OCI-LY3 (cell line): ENCODE measurements around the gene IGF2.

Experiments
- H2AFZ ChIP-seq: fragments of 200-600, 300-600 bp; shearing (Covaris generic); 2 replicates; pipeline ENCODE4 v1.6.0; 2014; ENCODE audit warnings: antibody characterized with exemption, low read depth, low read length
- H3K27ac ChIP-seq: fragments of 200-600, 300-600 bp; sonication (generic); 2 replicates; pipeline ENCODE4 v1.5.1; 2014; ENCODE audit warnings: mild to moderate bottlenecking, low read length, moderate library complexity, mixed read lengths
- H3K27me3 ChIP-seq: fragments of 200-600, 300-600 bp; sonication (generic); 2 replicates; pipeline ENCODE4 v1.6.1; 2014; ENCODE audit warnings: low read depth, low read length, mixed read lengths
- H3K36me3 ChIP-seq: fragments of 200-600, 300-600 bp; sonication (generic); replicated peaks from 2 replicates; pipeline ENCODE3; 2014; ENCODE audit warnings: low read depth, low read length, mixed read lengths
- H3K4me1 ChIP-seq: fragments of 300-600, 200-600 bp; sonication (generic); 2 replicates; pipeline ENCODE4 v1.6.1; 2014; ENCODE audit warnings: low read length, mixed read lengths
- H3K4me2 ChIP-seq: fragments of 200-600, 300-600 bp; sonication (generic); 2 replicates; pipeline ENCODE4 v1.6.1; 2014; ENCODE audit warnings: low read length, mixed read lengths
- H3K4me3 ChIP-seq: fragments of 300-600, 200-600 bp; sonication (generic); 2 replicates; pipeline ENCODE4 v1.5.1; 2014; ENCODE audit warnings: antibody characterized with exemption, mild to moderate bottlenecking, low read length, moderate library complexity
- H3K79me2 ChIP-seq: fragments of 300-600, 200-600 bp; shearing (Covaris generic); 2 replicates; pipeline ENCODE4 v1.6.1; 2014; ENCODE audit warnings: mild to moderate bottlenecking, low read length, mixed read lengths
- H3K9ac ChIP-seq: fragments of 300-600, 200-600 bp; shearing (Covaris generic); 2 replicates; pipeline ENCODE4 v1.6.0; 2014; ENCODE audit warnings: mild to moderate bottlenecking, low read length, moderate library complexity
- H3K9me3 ChIP-seq: fragments of 200-600, 300-600 bp; shearing (Covaris generic); 2 replicates; pipeline ENCODE4 v1.6.1; 2014; ENCODE audit warnings: low read length, mixed read lengths; ENCODE audit not compliant: insufficient read depth
- H4K20me1 ChIP-seq: fragments of 200-600, 300-600 bp; sonication (generic); 2 replicates; pipeline ENCODE4 v1.6.1; 2016; ENCODE audit warnings: low read length, mixed read lengths; ENCODE audit not compliant: insufficient read depth
- EZH2phosphoT487 ChIP-seq: fragments of 200-600 bp; shearing (Covaris generic); IDR thresholded peaks from 2 replicates; pipeline ENCODE4 v1.6.1; 2018; ENCODE audit warnings: antibody characterized with exemption, mixed run types, low read depth
- TF ChIP-seq, protein P1 (sequence below): fragments of 200-600, 300-600 bp; sonication (generic); IDR thresholded peaks from 2 replicates; pipeline ENCODE4 v1.5.1; 2014; ENCODE audit warnings: antibody characterized with exemption, low read length, low read depth

IGF2 gene

DNA sequence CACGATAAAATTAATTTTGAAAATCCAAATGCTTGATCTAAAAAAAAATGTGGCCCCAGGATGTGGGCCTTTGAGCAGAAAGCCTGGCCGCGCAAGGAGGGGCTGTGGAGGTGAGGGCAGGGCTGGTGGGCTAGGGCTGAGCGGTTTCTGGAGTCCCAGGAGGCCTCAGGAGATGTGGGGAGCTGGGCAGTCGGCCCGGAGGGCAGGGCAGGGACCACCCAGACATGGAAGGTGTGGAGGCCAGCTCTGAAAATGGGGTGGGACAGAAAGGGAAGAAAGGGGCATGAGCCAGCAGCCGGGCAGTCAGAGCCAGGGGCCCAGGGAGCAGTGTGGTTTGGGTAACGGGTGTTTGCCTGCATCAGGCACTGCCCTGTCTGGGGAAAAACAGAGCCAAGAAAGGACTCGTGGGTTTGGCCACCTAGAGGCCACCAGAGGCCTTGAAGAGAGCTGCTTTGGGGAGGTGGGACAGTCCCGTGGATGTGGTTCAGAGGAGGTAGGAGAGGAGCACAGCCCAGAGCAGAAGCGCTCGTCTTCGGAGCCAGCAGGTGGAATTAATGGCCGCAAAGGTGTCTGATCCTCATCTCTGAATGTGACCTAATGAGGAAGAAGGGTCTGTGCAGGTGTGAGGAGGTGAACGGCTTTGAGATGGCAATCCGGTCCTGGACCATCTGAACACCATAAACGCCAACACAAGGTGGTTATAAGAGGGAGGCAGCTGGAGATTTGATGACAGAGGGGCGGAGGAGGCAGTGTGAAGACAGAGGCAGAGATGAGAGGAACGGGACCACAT is 50.2 kb downstream of the IGF2 start:
- no peak overlapping the region for H2AFZ ChIP-seq
- TF ChIP-seq EZH2phosphoT487, result no peak
- TF ChIP-seq, protein P1, sequence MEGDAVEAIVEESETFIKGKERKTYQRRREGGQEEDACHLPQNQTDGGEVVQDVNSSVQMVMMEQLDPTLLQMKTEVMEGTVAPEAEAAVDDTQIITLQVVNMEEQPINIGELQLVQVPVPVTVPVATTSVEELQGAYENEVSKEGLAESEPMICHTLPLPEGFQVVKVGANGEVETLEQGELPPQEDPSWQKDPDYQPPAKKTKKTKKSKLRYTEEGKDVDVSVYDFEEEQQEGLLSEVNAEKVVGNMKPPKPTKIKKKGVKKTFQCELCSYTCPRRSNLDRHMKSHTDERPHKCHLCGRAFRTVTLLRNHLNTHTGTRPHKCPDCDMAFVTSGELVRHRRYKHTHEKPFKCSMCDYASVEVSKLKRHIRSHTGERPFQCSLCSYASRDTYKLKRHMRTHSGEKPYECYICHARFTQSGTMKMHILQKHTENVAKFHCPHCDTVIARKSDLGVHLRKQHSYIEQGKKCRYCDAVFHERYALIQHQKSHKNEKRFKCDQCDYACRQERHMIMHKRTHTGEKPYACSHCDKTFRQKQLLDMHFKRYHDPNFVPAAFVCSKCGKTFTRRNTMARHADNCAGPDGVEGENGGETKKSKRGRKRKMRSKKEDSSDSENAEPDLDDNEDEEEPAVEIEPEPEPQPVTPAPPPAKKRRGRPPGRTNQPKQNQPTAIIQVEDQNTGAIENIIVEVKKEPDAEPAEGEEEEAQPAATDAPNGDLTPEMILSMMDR, result peak; percentile 9; the same call in 1 of the 2 replicates
- 0 out of 2 replicates have a peak, but pooled peaks cover 5% of the 10 kb centered on the region for H3K27me3 ChIP-seq
- no peak overlapping the region for H3K4me3 ChIP-seq
- H3K27ac ChIP-seq, result no peak overlapping the region
- H3K4me2 ChIP-seq, result no peak overlapping the region
- no peak overlapping the region for H3K9ac ChIP-seq
- no peaks in the 10 kb centered on the region for H3K36me3 ChIP-seq
- H3K9me3 ChIP-seq, result no peaks in the 10 kb centered on the region
- H3K4me1 ChIP-seq, result no peaks in the 10 kb centered on the region
- H4K20me1 ChIP-seq, result no peaks in the 10 kb centered on the region
- H3K79me2 ChIP-seq, result no peaks in the 10 kb centered on the region

GRCh38 chr11:2088284-2088683 is 50.9 kb downstream of the IGF2 start:
- Histone ChIP-seq H3K27ac (no peak overlapping the region), H3K36me3 (no peaks in the 10 kb centered on the region), H3K9me3 (no peaks in the 10 kb centered on the region), H3K79me2 (no peaks in the 10 kb centered on the region), H4K20me1 (no peaks in the 10 kb centered on the region), H3K9ac (no peak overlapping the region), H3K4me2 (no peak overlapping the region), H3K4me3 (no peak overlapping the region), H2AFZ (no peak overlapping the region), H3K4me1 (no peaks in the 10 kb centered on the region), H3K27me3 (0 out of 2 replicates have a peak, but pooled peaks cover 5% of the 10 kb centered on the region)
- TF ChIP-seq EZH2phosphoT487, result no peak
- TF ChIP-seq, protein P1, result no peak

DNA sequence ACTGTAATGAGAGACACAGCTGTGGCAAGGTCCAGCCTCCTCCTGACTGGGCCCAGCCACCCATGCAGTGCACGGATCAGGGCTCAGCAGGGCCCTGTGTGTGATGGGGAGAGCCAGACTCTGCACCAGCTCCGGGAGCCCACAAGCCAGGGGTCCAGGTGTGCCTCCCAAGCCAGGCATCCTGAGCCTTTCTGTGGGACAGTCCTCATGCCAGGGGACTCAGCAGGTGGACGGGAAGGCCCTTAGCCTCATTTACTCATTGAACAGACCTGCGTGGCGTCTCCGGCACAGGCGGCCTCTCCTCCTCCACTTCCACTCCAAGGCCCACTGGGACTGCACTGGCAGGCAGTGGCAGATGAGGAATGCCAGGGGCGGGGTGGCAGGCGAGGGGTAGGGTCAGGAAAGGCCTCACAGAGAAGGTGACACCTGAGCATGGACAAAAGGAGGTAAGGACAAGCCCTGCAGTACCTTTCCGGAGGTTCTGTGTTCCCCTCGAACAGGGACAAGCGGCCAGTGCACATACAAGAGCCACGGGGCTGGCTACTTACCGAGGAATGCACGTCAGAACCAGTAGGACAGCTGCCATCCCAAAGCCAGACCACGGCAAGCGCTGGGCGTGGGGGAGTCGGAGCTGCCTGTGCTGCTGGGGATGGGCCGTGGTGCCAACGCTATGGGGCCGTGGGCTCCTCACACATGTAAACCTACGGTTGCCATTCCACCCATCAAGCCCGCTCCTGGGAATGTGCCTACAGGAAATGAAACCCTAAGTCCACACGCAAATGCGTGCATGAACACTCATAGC is 52.7 kb downstream of the IGF2 start:
- TF ChIP-seq, protein P1, result no peak
- TF ChIP-seq EZH2phosphoT487, result no peak
- H3K4me1 ChIP-seq, result no peaks in the 10 kb centered on the region

More for the DNA sequence above, 52.7 kb downstream of the IGF2 start:
- Histone ChIP-seq H3K4me3 (no peak overlapping the region), H2AFZ (no peak overlapping the region), H3K79me2 (no peaks in the 10 kb centered on the region), H3K4me2 (no peak overlapping the region), H4K20me1 (no peaks in the 10 kb centered on the region), H3K9me3 (no peaks in the 10 kb centered on the region), H3K27me3 (no peaks in the 10 kb centered on the region), H3K36me3 (no peaks in the 10 kb centered on the region), H3K27ac (no peak overlapping the region), H3K9ac (no peak overlapping the region)
